Stimulated activated CD4-positive, alpha-beta T cell treated with anti-CD3 and anti-CD28 coated beads, Interleukin-1b, Interleukin-23, amount 100 ng/mL, for 24 hours (primary cell): Measurements from ENCODE around the gene GCM1.

Experiments used
- DNase-seq, 4 experiments: peaks; one replicate each; pipeline ENCODE4 v3.0.0-alpha.2; 2020; ENCODE audit warnings: low read depth in 4 of 4, low spot score in 1 of 4

The GCM1 gene

GRCh38 chr6:53109612-53110011 is 39.0 kb downstream of the GCM1 start:
- no peak for DNase-seq

GRCh38 chr6:53107091-53107490 is 41.5 kb downstream of the GCM1 start:
- DNase-seq: no peak

GRCh38 chr6:53104916-53105315 is 43.7 kb downstream of the GCM1 start:
- DNase-seq: no peak

GRCh38 chr6:53103993-53104675 is 44.5 kb downstream of the GCM1 start:
- no peak for DNase-seq

GRCh38 chr6:53101006-53101405 is 47.6 kb downstream of the GCM1 start:
- no peak for DNase-seq

GRCh38 chr6:53100561-53100960 is 48.1 kb downstream of the GCM1 start:
- no peak for DNase-seq

- DNase-seq: no peak
These were observed 52.9 kb downstream of the GCM1 start for GRCh38 chr6:53095716-53096115.

- no peak for DNase-seq
These were observed 53.4 kb downstream of the GCM1 start for GRCh38 chr6:53095270-53095669.

GRCh38 chr6:53090576-53090975 is 58.1 kb downstream of the GCM1 start:
- no peak for DNase-seq

- no peak for DNase-seq
These were observed 58.7 kb downstream of the GCM1 start for GRCh38 chr6:53089948-53090347.

GRCh38 chr6:53086302-53086701 is 62.3 kb downstream of the GCM1 start:
- no peak for DNase-seq

GRCh38 chr6:53080813-53081212 is 67.8 kb downstream of the GCM1 start:
- DNase-seq: no peak
